Retinal pigment epithelial cell (primary cell): ENCODE measurements around the gene KCNC3.

ENCODE experiments used
- DNase-seq: peaks from one replicate; pipeline ENCODE4 v3.0.0-alpha.2; 2010; ENCODE audit warnings: low read depth
- H3K4me3 ChIP-seq: 2 replicates; pipeline ENCODE4 v1.5.1; 2011; ENCODE audit warnings: mild to moderate bottlenecking, low read length, control low read depth, moderate library complexity
- TF ChIP-seq, protein P1 (sequence below): conservative IDR thresholded peaks from 2 replicates; pipeline ENCODE4 v1.5.1; 2011; ENCODE audit warnings: low read depth, low read length, control low read depth, inconsistent platforms

KCNC3 gene

DNA sequence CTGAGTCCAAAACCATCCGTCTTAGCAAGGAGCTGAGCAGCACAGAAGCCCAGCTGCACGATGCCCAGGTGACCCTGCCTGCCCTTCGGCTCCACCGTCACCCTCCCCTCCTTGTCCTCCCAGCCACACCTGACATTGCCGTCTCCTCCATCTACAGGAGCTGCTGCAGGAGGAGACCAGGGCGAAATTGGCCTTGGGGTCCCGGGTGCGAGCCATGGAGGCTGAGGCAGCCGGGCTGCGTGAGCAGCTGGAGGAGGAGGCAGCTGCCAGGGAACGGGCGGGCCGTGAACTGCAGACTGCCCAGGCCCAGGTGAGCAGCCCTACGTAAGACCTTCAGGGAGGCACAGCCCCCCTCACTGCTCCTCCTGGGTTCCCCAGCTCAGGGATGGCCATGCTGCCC lies 49.1 kb downstream of the KCNC3 start:
- H3K4me3 ChIP-seq: no peak overlapping the region
- TF ChIP-seq, protein P1, sequence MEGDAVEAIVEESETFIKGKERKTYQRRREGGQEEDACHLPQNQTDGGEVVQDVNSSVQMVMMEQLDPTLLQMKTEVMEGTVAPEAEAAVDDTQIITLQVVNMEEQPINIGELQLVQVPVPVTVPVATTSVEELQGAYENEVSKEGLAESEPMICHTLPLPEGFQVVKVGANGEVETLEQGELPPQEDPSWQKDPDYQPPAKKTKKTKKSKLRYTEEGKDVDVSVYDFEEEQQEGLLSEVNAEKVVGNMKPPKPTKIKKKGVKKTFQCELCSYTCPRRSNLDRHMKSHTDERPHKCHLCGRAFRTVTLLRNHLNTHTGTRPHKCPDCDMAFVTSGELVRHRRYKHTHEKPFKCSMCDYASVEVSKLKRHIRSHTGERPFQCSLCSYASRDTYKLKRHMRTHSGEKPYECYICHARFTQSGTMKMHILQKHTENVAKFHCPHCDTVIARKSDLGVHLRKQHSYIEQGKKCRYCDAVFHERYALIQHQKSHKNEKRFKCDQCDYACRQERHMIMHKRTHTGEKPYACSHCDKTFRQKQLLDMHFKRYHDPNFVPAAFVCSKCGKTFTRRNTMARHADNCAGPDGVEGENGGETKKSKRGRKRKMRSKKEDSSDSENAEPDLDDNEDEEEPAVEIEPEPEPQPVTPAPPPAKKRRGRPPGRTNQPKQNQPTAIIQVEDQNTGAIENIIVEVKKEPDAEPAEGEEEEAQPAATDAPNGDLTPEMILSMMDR: no peak
- DNase-seq: no peak

DNA sequence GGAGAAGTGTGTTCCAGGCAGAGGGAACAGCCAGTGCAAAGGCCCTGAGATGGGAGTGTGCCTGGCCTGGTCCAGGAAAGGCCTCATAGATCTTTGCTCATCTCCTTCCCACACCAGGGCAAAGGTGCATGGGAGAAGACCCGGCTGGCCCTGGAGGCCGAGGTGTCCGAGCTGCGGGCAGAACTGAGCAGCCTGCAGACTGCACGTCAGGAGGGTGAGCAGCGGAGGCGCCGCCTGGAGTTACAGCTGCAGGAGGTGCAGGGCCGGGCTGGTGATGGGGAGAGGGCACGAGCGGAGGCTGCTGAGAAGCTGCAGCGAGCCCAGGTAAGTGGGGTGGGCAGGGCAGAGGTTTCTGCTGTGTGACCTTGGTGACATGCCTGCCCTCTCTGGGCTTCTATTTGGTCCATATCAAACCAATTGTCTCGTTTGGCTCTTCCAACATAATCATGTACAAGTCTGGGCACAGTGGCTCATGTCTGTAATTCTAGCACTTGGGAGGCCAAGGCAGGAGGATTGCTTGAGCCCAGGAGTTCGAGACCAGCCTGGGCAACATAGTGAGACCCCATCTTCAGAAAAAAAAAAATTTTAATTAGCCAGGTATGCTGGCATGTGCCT lies 51.1 kb downstream of the KCNC3 start:
- no peak for DNase-seq
- H3K4me3 ChIP-seq: no peak overlapping the region
- TF ChIP-seq, protein P1: no peak

DNA sequence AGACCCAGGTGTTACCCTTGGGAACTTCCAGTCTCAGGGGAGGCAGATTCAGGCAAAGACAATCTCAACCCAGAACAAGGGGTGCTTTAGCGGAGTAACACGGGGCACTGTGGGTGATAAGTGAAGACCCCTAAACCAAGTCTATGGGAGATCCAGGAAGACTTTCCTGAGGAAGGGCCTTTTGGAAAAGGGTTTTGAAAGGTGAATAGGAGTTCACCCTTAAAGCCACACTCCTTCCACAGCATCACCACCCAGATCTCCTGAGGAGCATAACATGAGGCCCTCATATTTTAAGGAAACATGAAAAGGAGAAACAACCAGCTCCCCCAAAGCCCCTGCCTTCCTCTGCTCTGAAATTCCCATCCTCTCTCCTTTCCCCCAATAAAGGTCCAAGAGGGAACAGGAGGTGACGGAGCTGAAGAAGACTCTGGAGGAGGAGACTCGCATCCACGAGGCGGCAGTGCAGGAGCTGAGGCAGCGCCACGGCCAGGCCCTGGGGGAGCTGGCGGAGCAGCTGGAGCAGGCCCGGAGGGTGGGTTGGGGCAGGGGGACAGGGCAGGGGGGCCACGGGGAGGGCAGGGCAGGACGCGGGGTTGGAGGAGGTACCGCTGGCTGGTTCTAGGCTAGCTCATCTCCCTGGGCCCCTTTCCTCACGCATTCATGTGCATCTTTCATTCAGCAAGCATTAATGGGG lies 52.7 kb downstream of the KCNC3 start:
- TF ChIP-seq, protein P1: no peak
- no peak for DNase-seq
- H3K4me3 ChIP-seq: no peak overlapping the region

DNA sequence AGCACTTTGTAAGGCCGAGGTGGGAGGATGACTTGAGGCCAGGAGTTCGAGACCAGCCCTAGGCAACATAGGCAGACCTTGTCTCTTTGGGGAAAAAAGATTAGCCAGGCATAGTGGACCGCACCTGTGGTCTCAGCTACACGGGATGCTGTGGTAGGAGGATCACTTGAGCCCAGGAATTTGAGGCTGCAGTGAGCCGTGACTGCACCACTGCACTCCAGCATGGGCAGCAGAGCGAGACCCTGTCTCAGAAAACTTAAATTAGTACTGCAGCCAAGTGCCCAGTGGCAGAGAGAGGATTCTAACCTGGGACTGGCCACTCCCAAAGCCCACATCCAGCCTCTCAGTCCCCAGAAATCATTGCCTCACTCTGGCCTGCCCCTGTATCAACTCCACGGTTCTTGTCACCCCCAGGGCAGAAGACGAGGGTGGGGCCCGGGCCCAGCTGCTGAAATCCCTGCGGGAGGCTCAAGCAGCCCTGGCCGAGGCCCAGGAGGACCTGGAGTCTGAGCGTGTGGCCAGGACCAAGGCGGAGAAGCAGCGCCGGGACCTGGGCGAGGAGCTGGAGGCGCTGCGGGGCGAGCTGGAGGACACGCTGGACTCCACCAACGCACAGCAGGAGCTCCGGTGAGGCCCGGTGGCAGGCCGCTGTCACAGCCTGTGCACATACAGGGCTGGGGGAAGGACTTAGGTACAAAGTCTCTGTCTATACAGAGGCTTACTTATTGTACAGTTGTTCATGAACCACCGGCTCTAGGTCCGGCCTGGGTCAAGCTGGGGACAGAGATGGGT lies 53.4 kb downstream of the KCNC3 start:
- TF ChIP-seq, protein P1: no peak
- no peak for DNase-seq
- no peak overlapping the region for H3K4me3 ChIP-seq

DNA sequence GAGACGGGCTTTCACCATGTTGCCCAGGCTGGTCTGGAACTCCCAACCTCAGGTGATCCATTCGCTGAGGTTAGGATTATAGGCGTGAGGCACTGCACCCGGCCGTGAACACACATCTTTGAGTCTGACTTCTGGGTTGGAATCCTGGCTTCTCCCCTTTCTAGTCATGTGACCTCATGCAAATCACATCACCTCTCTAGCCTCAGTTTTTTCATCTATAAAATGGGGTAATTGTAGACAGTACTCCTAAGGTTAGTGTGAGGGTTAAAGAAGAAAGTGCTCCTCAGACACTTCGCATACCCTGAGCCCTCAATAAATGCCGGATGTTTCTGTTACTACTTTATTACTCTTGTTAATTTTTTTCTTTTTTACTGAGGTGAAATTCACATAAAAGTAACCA lies 55.4 kb downstream of the KCNC3 start:
- no peak overlapping the region for H3K4me3 ChIP-seq
- TF ChIP-seq, protein P1: no peak
- DNase-seq: no peak

DNA sequence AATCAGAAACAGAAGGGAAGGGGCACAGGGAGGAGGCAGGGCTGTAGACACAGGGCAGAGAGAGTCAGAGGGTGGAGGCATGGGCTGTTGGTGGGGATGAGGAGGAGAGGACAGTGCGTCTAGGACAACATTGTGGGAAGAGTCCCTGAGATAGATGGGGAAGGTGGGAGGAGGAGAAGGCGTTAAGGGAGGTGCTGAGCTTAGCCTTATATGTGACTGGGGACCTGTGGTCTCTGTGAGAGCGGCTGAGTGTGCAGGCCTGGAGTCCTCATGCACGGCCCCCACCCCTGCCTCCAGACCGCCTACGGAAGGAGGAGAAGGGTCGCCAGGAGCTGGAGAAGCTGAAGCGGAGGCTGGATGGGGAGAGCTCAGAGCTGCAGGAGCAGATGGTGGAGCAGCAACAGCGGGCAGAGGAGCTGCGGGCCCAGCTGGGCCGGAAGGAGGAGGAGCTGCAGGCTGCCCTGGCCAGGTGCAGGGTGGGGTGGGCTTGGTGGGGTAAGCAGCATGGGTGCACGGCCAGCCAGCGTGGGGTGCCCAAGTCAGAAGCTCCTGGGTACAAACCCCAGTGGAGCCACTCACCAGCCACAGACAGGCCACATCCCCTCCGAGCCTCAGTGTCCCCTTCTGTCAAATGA lies 56.8 kb downstream of the KCNC3 start:
- DNase-seq: no peak
- TF ChIP-seq, protein P1: no peak
- no peak overlapping the region for H3K4me3 ChIP-seq
